Measurements from ENCODE around the gene INPP4A.

The INPP4A gene

GRCh38 chr2:98463988-98464771 lies 19.5 kb downstream of the INPP4A start:
- Mint-ChIP-seq H3K9me3 (no peaks in the 10 kb centered on the region), H3K4me3 (no peak overlapping the region), H3K27ac (peak overlapping the region; percentile 43), H3K27me3 (ENCODE audit: low read depth, poor library complexity) (peaks cover 7% of the 10 kb centered on the region), H3K4me1 (peaks cover 46% of the 10 kb centered on the region), H3K36me3 (ENCODE audit: low read depth) (peaks cover 28% of the 10 kb centered on the region)
- no peak for DNase-seq
- TF ChIP-seq, protein P1, sequence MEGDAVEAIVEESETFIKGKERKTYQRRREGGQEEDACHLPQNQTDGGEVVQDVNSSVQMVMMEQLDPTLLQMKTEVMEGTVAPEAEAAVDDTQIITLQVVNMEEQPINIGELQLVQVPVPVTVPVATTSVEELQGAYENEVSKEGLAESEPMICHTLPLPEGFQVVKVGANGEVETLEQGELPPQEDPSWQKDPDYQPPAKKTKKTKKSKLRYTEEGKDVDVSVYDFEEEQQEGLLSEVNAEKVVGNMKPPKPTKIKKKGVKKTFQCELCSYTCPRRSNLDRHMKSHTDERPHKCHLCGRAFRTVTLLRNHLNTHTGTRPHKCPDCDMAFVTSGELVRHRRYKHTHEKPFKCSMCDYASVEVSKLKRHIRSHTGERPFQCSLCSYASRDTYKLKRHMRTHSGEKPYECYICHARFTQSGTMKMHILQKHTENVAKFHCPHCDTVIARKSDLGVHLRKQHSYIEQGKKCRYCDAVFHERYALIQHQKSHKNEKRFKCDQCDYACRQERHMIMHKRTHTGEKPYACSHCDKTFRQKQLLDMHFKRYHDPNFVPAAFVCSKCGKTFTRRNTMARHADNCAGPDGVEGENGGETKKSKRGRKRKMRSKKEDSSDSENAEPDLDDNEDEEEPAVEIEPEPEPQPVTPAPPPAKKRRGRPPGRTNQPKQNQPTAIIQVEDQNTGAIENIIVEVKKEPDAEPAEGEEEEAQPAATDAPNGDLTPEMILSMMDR (IDR thresholded peaks at IDR 0.05): no peak

DNA sequence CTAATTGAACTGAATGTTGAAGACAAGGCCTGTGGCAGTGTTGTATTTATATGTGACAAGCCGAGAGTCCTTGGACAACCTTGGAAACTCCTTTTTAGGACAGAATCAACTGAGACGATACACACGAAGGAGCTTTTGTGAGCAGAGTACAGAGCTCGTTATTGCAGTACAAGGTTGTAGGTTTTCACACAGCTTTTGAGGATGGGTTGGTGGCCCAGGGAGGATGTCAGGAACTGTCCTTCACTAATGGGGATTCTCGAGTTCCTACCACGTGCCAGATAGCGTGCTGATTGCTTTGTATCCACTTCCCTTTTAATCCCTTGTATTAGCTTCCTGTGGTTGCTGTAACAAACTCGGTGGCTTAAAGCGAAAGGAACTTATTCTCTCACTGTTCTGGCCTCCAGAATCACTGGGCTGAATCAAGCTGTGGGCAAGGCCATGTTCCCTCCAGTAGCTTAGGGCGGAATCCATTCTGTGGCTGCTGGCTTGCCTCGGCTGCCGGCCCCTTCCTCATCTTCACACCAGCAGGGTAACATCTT lies 20.2 kb downstream of the INPP4A start:
- peaks cover 7% of the 10 kb centered on the region for H3K27me3 Mint-ChIP-seq (ENCODE audit: low read depth, poor library complexity)
- no peak overlapping the region for H3K4me3 Mint-ChIP-seq
- H3K27ac Mint-ChIP-seq: no peak overlapping the region
- no peak for DNase-seq
- peaks cover 43% of the 10 kb centered on the region for H3K4me1 Mint-ChIP-seq
- H3K36me3 Mint-ChIP-seq (ENCODE audit: low read depth): peaks cover 32% of the 10 kb centered on the region
- TF ChIP-seq, protein P1 (IDR thresholded peaks at IDR 0.05): no peak
- no peaks in the 10 kb centered on the region for H3K9me3 Mint-ChIP-seq

DNA sequence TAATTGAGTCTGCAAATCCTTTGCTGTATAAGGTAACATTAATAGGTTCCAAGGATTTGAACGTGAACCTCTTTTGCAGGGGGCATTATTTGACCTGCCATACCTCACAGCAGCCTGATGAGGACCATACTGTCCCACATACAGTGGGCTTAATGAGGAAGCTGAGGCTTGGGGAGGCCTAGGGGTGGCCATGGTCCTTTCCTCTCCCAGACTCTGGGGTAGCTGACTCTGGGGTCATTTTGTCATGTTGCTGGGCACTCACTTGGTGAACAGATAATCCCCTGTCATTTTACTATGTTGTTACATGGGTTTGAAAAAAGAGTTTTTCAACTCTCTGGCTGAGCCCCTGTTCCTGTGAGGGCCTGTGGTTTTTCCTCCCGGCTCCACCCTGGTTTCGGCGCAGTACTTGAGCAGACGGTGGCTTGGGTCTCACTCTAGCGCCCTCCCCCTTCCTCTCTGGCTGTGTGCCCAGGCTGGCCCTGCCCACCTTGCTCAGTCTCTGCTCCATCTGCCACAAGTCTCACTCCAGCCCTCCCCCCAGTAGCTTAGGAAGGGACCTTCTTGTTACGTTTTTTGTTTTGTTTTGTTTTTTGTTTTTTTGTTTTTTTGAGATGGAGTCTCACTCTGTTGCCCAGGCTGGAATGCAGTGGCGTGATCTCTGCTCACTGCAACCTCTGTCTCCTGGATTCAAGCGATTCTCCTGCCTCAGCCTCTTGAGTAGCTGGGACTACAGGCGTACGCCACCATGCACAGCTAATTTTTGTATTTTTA lies 21.0 kb downstream of the INPP4A start:
- H3K27ac Mint-ChIP-seq: no peak overlapping the region
- TF ChIP-seq, protein P1 (IDR thresholded peaks at IDR 0.05): no peak
- peaks cover 6% of the 10 kb centered on the region for H3K27me3 Mint-ChIP-seq (ENCODE audit: low read depth, poor library complexity)
- peaks cover 34% of the 10 kb centered on the region for H3K36me3 Mint-ChIP-seq (ENCODE audit: low read depth)
- peaks cover 45% of the 10 kb centered on the region for H3K4me1 Mint-ChIP-seq
- DNase-seq: no peak
- no peak overlapping the region for H3K4me3 Mint-ChIP-seq
- H3K9me3 Mint-ChIP-seq: no peaks in the 10 kb centered on the region

DNA sequence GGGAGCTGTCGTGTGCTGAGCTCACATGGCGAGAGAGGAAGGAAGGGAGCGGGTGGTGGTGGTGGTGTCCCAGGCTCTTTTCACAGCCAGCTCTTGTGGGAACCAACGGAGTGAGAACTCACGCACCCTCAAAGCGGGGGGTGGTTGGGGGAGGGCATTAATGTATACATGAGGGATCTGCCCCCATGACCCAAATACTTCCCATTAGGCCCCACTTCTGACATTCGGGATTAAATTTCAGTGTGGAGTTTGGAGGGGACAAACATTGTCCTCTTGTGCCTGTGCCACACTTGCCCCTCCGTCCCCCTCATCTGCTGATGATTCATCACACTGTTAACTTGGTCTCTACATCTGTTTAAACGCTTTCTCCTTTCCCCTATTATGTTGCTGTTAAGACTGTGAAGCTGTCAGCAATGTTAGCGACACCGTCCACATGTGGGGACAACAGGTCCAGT lies 22.5 kb downstream of the INPP4A start:
- Mint-ChIP-seq H3K4me3 (no peak overlapping the region), H3K36me3 (ENCODE audit: low read depth) (peaks cover 34% of the 10 kb centered on the region), H3K4me1 (peaks cover 51% of the 10 kb centered on the region), H3K9me3 (no peaks in the 10 kb centered on the region), H3K27me3 (ENCODE audit: low read depth, poor library complexity) (no peaks in the 10 kb centered on the region), H3K27ac (peak overlapping the region; percentile 95)
- no peak for DNase-seq
- TF ChIP-seq, protein P1 (IDR thresholded peaks at IDR 0.05): no peak

DNA sequence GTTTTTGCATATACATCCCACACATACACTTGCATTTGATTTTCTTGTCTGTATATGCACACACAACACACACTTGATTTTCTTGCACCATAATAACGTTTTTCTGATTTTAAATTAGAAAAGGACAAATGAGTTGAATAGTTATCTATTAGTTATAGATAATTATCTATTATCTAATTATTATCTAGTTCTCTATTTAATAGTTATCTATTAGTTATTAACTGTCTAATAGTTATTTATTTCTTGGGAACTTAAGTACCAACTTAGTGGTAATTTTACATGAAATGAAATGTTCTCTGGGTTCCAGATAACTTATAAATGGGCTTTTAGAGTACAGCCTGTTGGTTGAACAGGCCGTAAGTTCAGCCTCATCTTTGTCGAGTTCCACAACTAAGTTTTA lies 23.0 kb downstream of the INPP4A start:
- DNase-seq: no peak
- H3K4me1 Mint-ChIP-seq: peaks cover 51% of the 10 kb centered on the region
- H3K9me3 Mint-ChIP-seq: no peaks in the 10 kb centered on the region
- no peaks in the 10 kb centered on the region for H3K27me3 Mint-ChIP-seq (ENCODE audit: low read depth, poor library complexity)
- peaks cover 34% of the 10 kb centered on the region for H3K36me3 Mint-ChIP-seq (ENCODE audit: low read depth)
- TF ChIP-seq, protein P1 (IDR thresholded peaks at IDR 0.05): no peak
- H3K4me3 Mint-ChIP-seq: no peak overlapping the region
- H3K27ac Mint-ChIP-seq: peak overlapping the region; percentile 95

Measured in nephron progenitor cell (in vitro differentiated cells).